Transverse colon (tissue), 4 donors: ENCODE data around the gene PHYKPL. TPM values are rescaled to one million over a fixed set of nuclear protein-coding genes. Genes with fewer than 3 reads are reported as not detected.
A peak's percentile ranks its signal among the peaks of the same experiment; 100 is the strongest.

ENCODE experiments used
- DNase-seq: peaks from one replicate; pipeline ENCODE4 v3.0.0-alpha.2; 2019
- H3K27ac ChIP-seq, 4 donors: fragments of 200-600 bp; sonication (generic); 2 replicates each; pipeline ENCODE4 v1.5.1; 2016 to 2018; ENCODE audit warnings: inconsistent platforms in 4 of 4
- H3K27me3 ChIP-seq: fragments of 200-600 bp; sonication (generic); 2 replicates; pipeline ENCODE4 v1.5.1; 2017; ENCODE audit warnings: inconsistent platforms
- H3K36me3 ChIP-seq, 4 donors: fragments of 200-600 bp; sonication (generic); 2 replicates each; pipeline ENCODE4 v1.5.1; 2017 to 2019; ENCODE audit warnings: inconsistent platforms in 4 of 4
- H3K4me1 ChIP-seq, 4 donors: fragments of 200-600 bp; sonication (generic); 2 replicates each; pipeline ENCODE4 v1.5.1; 2017 to 2020; ENCODE audit warnings: inconsistent platforms in 4 of 4
- H3K4me3 ChIP-seq, 4 donors: fragments of 200-600 bp; sonication (generic); 1 replicate in 1 of 4; 2 replicates in 3 of 4; pipeline versions ENCODE4 v1.5.1 to v1.6.1; 2017 to 2019; ENCODE audit warnings: inconsistent platforms in 4 of 4
- H3K9me3 ChIP-seq, 2 donors: fragments of 200-600 bp; sonication (generic); 2 replicates each; pipeline ENCODE4 v1.5.1; 2017 to 2019; ENCODE audit warnings: inconsistent platforms in 2 of 2
- CTCF ChIP-seq, 5 experiments: fragments of 200-600 bp in 3 of 5; fragments of 450-650 bp in 2 of 5; sonication (generic) in 3 of 5; IDR thresholded peaks; 1 replicate in 2 of 5; 2 replicates in 3 of 5; pipeline ENCODE4 v1.5.1; 2016 to 2017; ENCODE audit warnings: antibody characterized with exemption in 5 of 5, inconsistent platforms in 3 of 5, mild to moderate bottlenecking in 2 of 5, moderate library complexity in 1 of 5
- EP300 ChIP-seq: sonication (generic); formaldehyde crosslinking; IDR thresholded peaks from one replicate; pipeline ENCODE4 v1.6.1; 2017; ENCODE audit warnings: antibody characterized with exemption, low read depth
- POLR2A ChIP-seq: fragments of 450-650 bp; IDR thresholded peaks from one replicate; pipeline ENCODE4 v1.6.1; 2016; ENCODE audit warnings: antibody characterized with exemption, mild to moderate bottlenecking, moderate library complexity
- POLR2AphosphoS5 ChIP-seq, 3 donors: sonication (generic); formaldehyde crosslinking; IDR thresholded peaks; one replicate each; pipeline ENCODE4 v1.6.1; 2016; ENCODE audit warnings: antibody characterized with exemption in 3 of 3
- WGBS, 2 donors: methylation state at CpG; one replicate each; pipeline ENCODE4 v1.1.5; 2018; ENCODE audit warnings: low coverage in 1 of 2; 5-methylcytosine and 5-hydroxymethylcytosine counted together
- in situ Hi-C, 4 donors: fragments of 200-750 bp; cut with MboI; loops; one replicate each; pipeline versions ENCODE4 v1.15.0 to v1.15.1; 2017; ENCODE audit warnings: low sequenced_read_pairs in 3 of 4, low pct_ligation_motif_present in 1 of 4, low pct_unique_long_range_greater_than_20kb in 1 of 4
- intact Hi-C: fragments of 100-400 bp; cut with DNase I; formaldehyde crosslinking; loops from one replicate; pipeline ENCODE4 v1.15.1; 2023; ENCODE audit warnings: low total_unique reads
- total RNA-seq, 4 donors: library from RNA; depleted of rRNA; stranded (reverse); fragments of >200 nt; gene quantifications; one replicate each; pipeline ENCODE4 v1.1.0, GENCODE V29; 2016

The PHYKPL gene
- total RNA-seq, 4 donors from 2014 or later: 124 to 405 (median 197) TPM

- peaks cover 39 to 86% (median 69%) of the 10 kb centered on the region in 4 donors for H3K4me1 ChIP-seq
- peaks cover 0 to 47% (median 25%) of the 10 kb centered on the region in 4 donors for H3K36me3 ChIP-seq
- no peak overlapping the region for H3K4me3 ChIP-seq
- in situ Hi-C loops: no loop called here
- H3K9me3 ChIP-seq: no peaks in the 10 kb centered on the region
- H3K27me3 ChIP-seq: no peaks in the 10 kb centered on the region
- DNase-seq: no peak
- 36 to 38% methylated on average over 2 to 4 of the region's 4 CpGs for WGBS, 2 donors
- TF ChIP-seq EP300: no peak
- TF ChIP-seq POLR2AphosphoS5 (IDR thresholded peaks at IDR 0.05): peak in 2 of 3 donors; percentile 11
- peak; percentile 0 for TF ChIP-seq POLR2A
- TF ChIP-seq CTCF (IDR thresholded peaks at IDR 0.05): no peak
- peak overlapping the region; percentile 99 for H3K27ac ChIP-seq
- intact Hi-C loops: loop anchor here (10.0 kb wide), 1 partner anchor 798 kb away; no protein-coding TSS in a partner anchor
Observed at GRCh38 chr5:178213003-178213461, 19.6 kb downstream of the PHYKPL start.

- Histone ChIP-seq H3K9me3 (no peaks in the 10 kb centered on the region), H3K36me3 (peaks cover 0 to 47% (median 26%) of the 10 kb centered on the region in 4 donors), H3K27ac (peak overlapping the region; percentile 99), H3K4me1 (peaks cover 43 to 91% (median 74%) of the 10 kb centered on the region in 4 donors), H3K4me3 (no peak overlapping the region), H3K27me3 (no peaks in the 10 kb centered on the region)
- TF ChIP-seq POLR2A (peak; percentile 26), EP300 (no peak)
- DNase-seq: no peak
- intact Hi-C loops (loop anchor here (10.0 kb wide), 1 partner anchor 798 kb away; no protein-coding TSS in a partner anchor), in situ Hi-C loops (no loop called here)
- WGBS, 2 donors: 86% methylated on average over 3 of the region's 3 CpGs; no CpG with 5 or more reads in 1 of the 2 donors
Observed at GRCh38 chr5:178212241-178213002, 20.2 kb downstream of the PHYKPL start.

GRCh38 chr5:178211095-178212048, 21.2 kb downstream of the PHYKPL start:
- intact Hi-C loops: loop anchor here (10.0 kb wide), 1 partner anchor 797 kb away; no protein-coding TSS in a partner anchor
- peak overlapping the region; percentile 99 for H3K27ac ChIP-seq

GRCh38 chr5:178210686-178211085, 21.9 kb downstream of the PHYKPL start:
- Histone ChIP-seq H3K9me3 (no peaks in the 10 kb centered on the region), H3K4me3 (no peak overlapping the region), H3K27ac (peak overlapping the region; percentile 99), H3K27me3 (no peaks in the 10 kb centered on the region), H3K4me1 (peaks cover 50 to 91% (median 76%) of the 10 kb centered on the region in 4 donors), H3K36me3 (peaks cover 0 to 47% (median 26%) of the 10 kb centered on the region in 4 donors)
- in situ Hi-C loops (no loop called here), intact Hi-C loops (loop anchor here (10.0 kb wide), 1 partner anchor 796 kb away; no protein-coding TSS in a partner anchor)
- DNase-seq: no peak
- TF ChIP-seq POLR2AphosphoS5 (IDR thresholded peaks at IDR 0.05) (peak in 1 of 3 donors; percentile 20), CTCF (IDR thresholded peaks at IDR 0.05) (no peak)
- WGBS, 2 donors: 52 to 63% methylated on average over 3 to 5 of the region's 5 CpGs

More at GRCh38 chr5:178211095-178212048, 21.2 kb downstream of the PHYKPL start:
- H3K27me3 ChIP-seq: no peaks in the 10 kb centered on the region
- H3K9me3 ChIP-seq: no peaks in the 10 kb centered on the region
- peaks cover 0 to 47% (median 26%) of the 10 kb centered on the region in 4 donors for H3K36me3 ChIP-seq
- 46 to 54% methylated on average over 5 to 8 of the region's 8 CpGs for WGBS, 2 donors
- H3K4me1 ChIP-seq: peaks cover 47 to 91% (median 76%) of the 10 kb centered on the region in 4 donors
- no peak overlapping the region for H3K4me3 ChIP-seq
- TF ChIP-seq POLR2A (no peak), POLR2AphosphoS5 (IDR thresholded peaks at IDR 0.05) (peak in 2 of 3 donors; percentile 13 to 47)
- in situ Hi-C loops: no loop called here
- no peak for DNase-seq
